HEK293 (cell line): ENCODE results near the gene DACH2.
A peak's percentile ranks its signal among the peaks of the same experiment; 100 is the strongest.

Experiments
- CTCF ChIA-PET: fragments of 350-600 bp; formaldehyde crosslinking; extraction: SDS; loops from one replicate; lab custom pipeline; 2021; ENCODE audit warnings: antibody characterized with exemption; lab: Yijun Ruan, JAX
- POLR2A ChIA-PET: fragments of 300-600 bp; formaldehyde crosslinking; extraction: SDS; loops from one replicate; lab custom pipeline; 2020; ENCODE audit warnings: antibody characterized with exemption, inconsistent platforms; lab: Yijun Ruan, JAX
- H3K27ac ChIP-seq: fragments of 200-500 bp; sonication (Bioruptor generic); 2 replicates; pipeline ENCODE4 v1.5.1; 2014; ENCODE audit warnings: low read depth, low read length, control low read depth, inconsistent platforms; ENCODE audit errors: extremely low read depth
- H3K36me3 ChIP-seq, 2 experiments: fragments of 200-500 bp in 1 of 2; sonication (Bioruptor generic) in 1 of 2; 1 replicate in 1 of 2; 2 replicates in 1 of 2; pipeline ENCODE4 v1.5.1; 2014 to 2017; ENCODE audit warnings: inconsistent platforms in 2 of 2, low read length in 2 of 2; ENCODE audit not compliant: control insufficient read depth in 2 of 2, insufficient read depth in 1 of 2
- H3K4me1 ChIP-seq: fragments of 200-500 bp; sonication (Bioruptor generic); 2 replicates; pipeline ENCODE4 v1.5.1; 2014; ENCODE audit warnings: mild to moderate bottlenecking, low read length, inconsistent platforms; ENCODE audit not compliant: control insufficient read depth, insufficient read depth
- H3K4me3 ChIP-seq: 2 replicates; pipeline ENCODE4 v1.5.1; 2011; ENCODE audit warnings: low read depth, mild to moderate bottlenecking, control low read depth, low read length, moderate library complexity
- H3K9me3 ChIP-seq: fragments of 200-500 bp; sonication (Bioruptor generic); 2 replicates; pipeline ENCODE4 v1.5.1; 2014; ENCODE audit warnings: low read depth, low read length, inconsistent platforms; ENCODE audit not compliant: control insufficient read depth, insufficient read depth
- BCL6B ChIP-seq: fragments of 450-650 bp; formaldehyde crosslinking; IDR thresholded peaks from 2 replicates; pipeline ENCODE4 v1.5.1; 2017; ENCODE audit warnings: missing biosample characterization, missing genetic modification characterization
- CTCF ChIP-seq: fragments of 450-650 bp; formaldehyde crosslinking; IDR thresholded peaks from 2 replicates; pipeline ENCODE4 v1.5.1; 2016; ENCODE audit warnings: missing biosample characterization, missing genetic modification characterization
- GLI4 ChIP-seq: fragments of 450-650 bp; formaldehyde crosslinking; IDR thresholded peaks from 2 replicates; pipeline ENCODE4 v1.5.1; 2016; ENCODE audit warnings: missing biosample characterization, missing genetic modification characterization
- HOXD13 ChIP-seq: sonication (generic); formaldehyde crosslinking; IDR thresholded peaks from 2 replicates; pipeline ENCODE4 v1.8.0; 2022; ENCODE audit warnings: missing genetic modification reagents, borderline replicate concordance
- KLF8 ChIP-seq: fragments of 450-650 bp; formaldehyde crosslinking; IDR thresholded peaks from 2 replicates; pipeline ENCODE4 v1.5.1; 2016; ENCODE audit warnings: missing biosample characterization, missing genetic modification characterization
- OVOL3 ChIP-seq: fragments of 450-650 bp; formaldehyde crosslinking; IDR thresholded peaks from 2 replicates; pipeline ENCODE4 v1.5.1; 2016; ENCODE audit warnings: missing biosample characterization, missing genetic modification characterization
- SALL2 ChIP-seq: fragments of 450-650 bp; formaldehyde crosslinking; IDR thresholded peaks from 2 replicates; pipeline ENCODE4 v1.5.0; 2017; ENCODE audit warnings: missing biosample characterization, mild to moderate bottlenecking, missing genetic modification characterization, borderline replicate concordance
- SETDB1 ChIP-seq: IDR thresholded peaks from one replicate; pipeline ENCODE4 v1.6.1; 2017; ENCODE audit warnings: mild to moderate bottlenecking, low read length, moderate library complexity, mixed read lengths; ENCODE audit not compliant: insufficient read length
- ZBTB1 ChIP-seq: fragments of 450-650 bp; formaldehyde crosslinking; IDR thresholded peaks from 2 replicates; pipeline ENCODE4 v1.5.1; 2016; ENCODE audit warnings: missing biosample characterization, missing genetic modification characterization
- ZNF10 ChIP-seq: fragments of 450-650 bp; formaldehyde crosslinking; IDR thresholded peaks from 2 replicates; pipeline ENCODE4 v1.5.1; 2017; ENCODE audit warnings: missing biosample characterization, missing genetic modification characterization
- ZNF112 ChIP-seq: fragments of 450-650 bp; formaldehyde crosslinking; IDR thresholded peaks from 2 replicates; pipeline ENCODE4 v1.5.0; 2017; ENCODE audit warnings: missing biosample characterization, missing genetic modification characterization
- ZNF18 ChIP-seq: fragments of 450-650 bp; formaldehyde crosslinking; IDR thresholded peaks from 2 replicates; pipeline ENCODE4 v1.5.1; 2016; ENCODE audit warnings: missing biosample characterization, missing genetic modification characterization
- ZNF202 ChIP-seq: fragments of 450-650 bp; formaldehyde crosslinking; IDR thresholded peaks from 2 replicates; pipeline ENCODE4 v1.5.1; 2016; ENCODE audit warnings: missing biosample characterization, missing genetic modification characterization, borderline replicate concordance
- ZNF223 ChIP-seq: fragments of 450-650 bp; formaldehyde crosslinking; IDR thresholded peaks from 2 replicates; pipeline ENCODE4 v1.5.1; 2016; ENCODE audit warnings: missing biosample characterization, missing genetic modification characterization
- ZNF311 ChIP-seq: fragments of 450-650 bp; formaldehyde crosslinking; IDR thresholded peaks from 2 replicates; pipeline ENCODE4 v1.5.1; 2017; ENCODE audit warnings: missing biosample characterization, missing genetic modification characterization, borderline replicate concordance
- ZNF521 ChIP-seq: fragments of 450-650 bp; formaldehyde crosslinking; IDR thresholded peaks from 2 replicates; pipeline ENCODE4 v1.5.1; 2017; ENCODE audit warnings: missing biosample characterization, mild to moderate bottlenecking, missing genetic modification characterization
- ZNF585B ChIP-seq: fragments of 450-650 bp; formaldehyde crosslinking; IDR thresholded peaks from 2 replicates; pipeline ENCODE4 v1.5.1; 2016; ENCODE audit warnings: missing biosample characterization, missing genetic modification characterization
- ZNF596 ChIP-seq: fragments of 450-650 bp; IDR thresholded peaks from 2 replicates; pipeline ENCODE4 v1.5.0; 2018; ENCODE audit warnings: missing biosample characterization, mild to moderate bottlenecking, missing genetic modification characterization, moderate library complexity
- ZNF654 ChIP-seq: fragments of 450-650 bp; formaldehyde crosslinking; IDR thresholded peaks from 2 replicates; pipeline ENCODE4 v1.5.1; 2016; ENCODE audit warnings: low read depth, missing biosample characterization, missing genetic modification characterization
- ZNF747 ChIP-seq: fragments of 450-650 bp; formaldehyde crosslinking; IDR thresholded peaks from 2 replicates; pipeline ENCODE4 v1.5.1; 2016; ENCODE audit warnings: missing biosample characterization, missing genetic modification characterization
- ZNF768 ChIP-seq: fragments of 450-650 bp; formaldehyde crosslinking; IDR thresholded peaks from 2 replicates; pipeline ENCODE4 v1.5.1; 2018; ENCODE audit warnings: missing biosample characterization, mild to moderate bottlenecking, missing genetic modification characterization
- ZNF776 ChIP-seq: fragments of 450-650 bp; formaldehyde crosslinking; IDR thresholded peaks from 2 replicates; pipeline ENCODE4 v1.5.0; 2017; ENCODE audit warnings: missing biosample characterization, missing genetic modification characterization, borderline replicate concordance

DACH2 gene

GRCh38 chrX:86133761-86134160, 14.5 kb upstream of the DACH2 start:
- Histone ChIP-seq H3K4me1 (no peaks in the 10 kb centered on the region), H3K36me3 (no peaks in the 10 kb centered on the region), H3K9me3 (no peaks in the 10 kb centered on the region), H3K4me3 (no peak overlapping the region), H3K27ac (no peak overlapping the region)
- POLR2A ChIA-PET, result no interaction called here
- CTCF ChIA-PET, result interaction anchor here (0.6 to 2.9 kb wide), 15 partner anchors 9 to 809 kb away, joined by 3 to 18 read pairs (median 3); partner anchors contain the start of gene DACH2
- peak; percentile 30; the same call in 1 of the 2 replicates for TF ChIP-seq ZNF654 (tag by site-specific recombination)
- TF ChIP-seq CTCF (tag by site-specific recombination), result no peak
- no peak for TF ChIP-seq SETDB1

- no peak overlapping the region for H3K27ac ChIP-seq
- POLR2A ChIA-PET, result no interaction called here
- TF ChIP-seq ZNF747 (tag by site-specific recombination) (no peak), ZBTB1 (tag by site-specific recombination) (no peak), ZNF776 (tag by site-specific recombination) (no peak), ZNF311 (tag by site-specific recombination) (no peak), BCL6B (tag by site-specific recombination) (no peak), OVOL3 (tag by site-specific recombination) (no peak), ZNF596 (tag by site-specific recombination) (no peak), GLI4 (no peak), ZNF112 (tag by site-specific recombination) (no peak), HOXD13 (no peak), SALL2 (tag by site-specific recombination) (no peak), ZNF10 (tag by site-specific recombination) (no peak), ZNF521 (no peak)
- H3K36me3 ChIP-seq, result no peaks in the 10 kb centered on the region
- no peaks in the 10 kb centered on the region for H3K4me1 ChIP-seq
- no peak overlapping the region for H3K4me3 ChIP-seq
- H3K9me3 ChIP-seq, result no peaks in the 10 kb centered on the region; the same call in 1 of the 2 replicates
- CTCF ChIA-PET, result interaction anchor here (0.6 kb wide), 1 partner anchor 1292 kb away, joined by 3 read pairs; no protein-coding TSS in a partner anchor
These were observed 11.2 kb upstream of the DACH2 start for GRCh38 chrX:86137071-86137470.

GRCh38 chrX:86141786-86142185, 6.5 kb upstream of the DACH2 start:
- no peak for TF ChIP-seq KLF8 (tag by site-specific recombination)
- no peak for TF ChIP-seq ZNF18 (tag by site-specific recombination)
- no peak for TF ChIP-seq ZNF768 (tag by site-specific recombination)
- no peak for TF ChIP-seq ZNF202
- no peak for TF ChIP-seq ZNF585B (tag by site-specific recombination)
- no peak for TF ChIP-seq ZNF223 (tag by site-specific recombination)
- ChIA-PET CTCF (no interaction called here), POLR2A (no interaction called here)
- Histone ChIP-seq H3K36me3 (no peaks in the 10 kb centered on the region), H3K4me3 (no peak overlapping the region), H3K4me1 (no peaks in the 10 kb centered on the region), H3K27ac (no peak overlapping the region), H3K9me3 (no peaks in the 10 kb centered on the region; the same call in 1 of the 2 replicates)
